GM19455 (cell line): ENCODE results near the gene TMEM232.
"Not testable (repeated sequence)": the region's sequence is repeated elsewhere in the genome, so short reads cannot be mapped to it uniquely, and the experiment has no call there.

Source experiments
- ATAC-seq: cut with Tn5 transposase; IDR thresholded peaks from one replicate; pipeline ENCODE4 v1.9.1; 2021; ENCODE audit not compliant: unreplicated experiment

TMEM232 gene

GRCh38 chr5:110716247-110717245 lies 9.9 kb downstream of the TMEM232 start:
- ATAC-seq, result no peak

- no peak for ATAC-seq
Observed at GRCh38 chr5:110707260-110707844, 19.1 kb downstream of the TMEM232 start.

GRCh38 chr5:110705349-110705748 lies 21.1 kb downstream of the TMEM232 start:
- ATAC-seq, result no peak

GRCh38 chr5:110703481-110703880 lies 23.0 kb downstream of the TMEM232 start:
- ATAC-seq, result no peak

DNA sequence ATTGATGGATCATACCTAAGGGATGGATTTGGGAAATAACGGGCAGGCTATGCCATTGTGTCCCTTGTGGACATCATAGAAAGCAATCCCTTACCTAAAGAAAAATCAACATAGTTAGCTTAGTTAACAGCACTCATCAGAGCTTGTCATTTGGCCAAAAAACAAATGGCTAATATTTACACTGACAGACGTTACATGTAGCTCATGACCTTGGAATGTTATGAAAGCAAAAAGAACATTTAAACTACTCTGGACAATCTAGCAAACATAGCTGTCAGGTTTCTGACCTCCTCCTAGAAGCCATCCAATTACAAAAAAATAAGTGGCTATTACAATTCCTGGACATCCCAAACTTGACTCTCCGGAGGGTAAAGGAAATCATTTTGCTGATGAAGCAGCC lies 23.8 kb downstream of the TMEM232 start:
- no peak for ATAC-seq

DNA sequence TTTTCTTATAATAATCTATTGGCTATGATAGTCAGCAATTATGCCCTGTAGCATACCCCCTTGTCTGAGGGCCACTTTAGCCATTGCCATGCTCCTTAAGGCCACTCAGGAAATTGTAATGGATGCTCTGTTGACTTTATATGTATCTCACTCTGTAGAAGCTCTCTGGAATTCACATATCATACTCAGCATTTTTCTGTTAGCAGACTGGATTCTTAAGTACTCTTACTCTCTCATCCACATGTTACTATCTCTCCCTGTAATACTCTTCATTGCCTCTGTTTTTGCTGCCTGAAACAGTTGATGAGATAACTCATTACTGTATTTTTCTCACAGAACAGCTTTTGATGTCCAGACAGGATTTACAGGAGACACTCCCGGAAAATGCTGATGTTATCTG lies 24.2 kb downstream of the TMEM232 start:
- no peak for ATAC-seq

- not testable (repeated sequence) for ATAC-seq
Observed at GRCh38 chr5:110692669-110693068, 33.8 kb downstream of the TMEM232 start.

DNA sequence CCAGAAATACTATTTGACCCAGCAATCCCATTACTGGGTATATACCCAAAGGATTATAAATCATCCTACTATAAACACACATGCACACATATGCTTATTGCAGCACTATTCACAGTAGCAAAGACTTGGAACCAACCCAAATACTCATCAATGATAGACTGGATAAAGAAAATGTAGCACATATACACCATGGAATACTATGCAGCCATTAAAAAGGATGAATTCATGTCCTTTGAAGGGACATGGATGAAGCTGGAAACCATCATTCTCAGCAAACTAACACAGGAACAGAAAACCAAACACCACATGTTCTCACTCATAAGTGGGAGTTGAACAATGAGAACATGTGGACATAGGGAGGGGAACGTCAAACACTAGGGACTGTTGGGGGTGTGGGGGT lies 35.9 kb downstream of the TMEM232 start:
- not testable (repeated sequence) for ATAC-seq

GRCh38 chr5:110687485-110687884 lies 39.0 kb downstream of the TMEM232 start:
- ATAC-seq, result peak; percentile 66

GRCh38 chr5:110686270-110686669 lies 40.2 kb downstream of the TMEM232 start:
- no peak for ATAC-seq

GRCh38 chr5:110681953-110682352 lies 44.5 kb downstream of the TMEM232 start:
- no peak for ATAC-seq

DNA sequence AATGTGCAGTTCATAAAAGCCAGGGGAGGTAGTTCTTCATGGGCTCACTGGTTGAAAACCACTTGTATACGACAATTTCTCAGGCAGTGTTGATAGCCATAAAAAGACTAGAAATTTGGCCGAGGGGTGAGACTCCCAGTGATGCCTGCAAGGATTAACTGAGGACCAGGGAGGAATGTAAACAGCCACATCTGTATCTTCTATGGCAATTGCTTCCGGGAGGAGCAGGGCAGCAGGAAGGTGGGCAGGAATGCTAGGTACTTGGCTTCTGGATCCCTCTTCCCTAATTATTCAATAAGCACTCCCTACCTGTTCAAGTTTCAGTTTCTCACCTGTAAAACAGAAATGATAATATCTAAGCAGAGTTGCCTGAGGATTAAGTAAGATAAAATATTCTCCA lies 45.4 kb downstream of the TMEM232 start:
- no peak for ATAC-seq

DNA sequence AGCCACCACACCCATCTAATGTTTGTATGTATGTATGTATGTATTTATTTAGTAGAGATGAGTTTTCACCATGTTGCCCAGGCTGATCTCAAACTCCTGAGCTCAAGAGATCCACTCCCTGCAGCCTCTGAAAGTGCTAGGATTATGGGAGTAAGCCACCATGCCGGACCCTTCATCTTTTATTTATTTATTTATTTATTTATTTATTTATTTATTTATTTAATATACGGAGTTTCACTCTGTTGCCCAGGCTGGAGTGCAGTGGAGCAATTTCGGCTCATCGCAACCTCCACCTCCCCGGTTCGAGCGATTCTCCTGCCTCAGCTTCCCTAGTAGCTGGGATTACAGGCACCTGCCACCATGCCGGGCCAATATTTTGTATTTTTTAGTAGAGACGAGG lies 49.9 kb downstream of the TMEM232 start:
- ATAC-seq, result not testable (repeated sequence)

GRCh38 chr5:110665184-110665726 lies 61.2 kb downstream of the TMEM232 start:
- ATAC-seq, result no peak

DNA sequence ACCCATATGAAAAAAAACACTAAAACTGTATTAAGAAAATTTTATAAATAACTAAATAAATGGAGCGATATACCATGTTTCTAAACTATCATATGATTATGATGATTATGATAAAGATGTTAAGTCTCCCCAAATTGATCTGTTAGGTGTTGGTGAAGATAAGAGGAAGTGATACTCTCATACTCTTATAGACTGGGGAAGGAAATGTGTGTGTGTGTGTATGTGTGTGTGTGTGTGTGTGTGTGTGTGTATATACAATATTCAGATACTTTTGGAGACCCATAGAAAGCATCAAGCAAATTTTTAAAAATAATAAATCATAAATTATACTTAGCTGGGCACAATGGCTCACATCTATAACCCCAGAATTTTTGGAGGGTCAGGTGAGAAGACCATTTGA lies 62.9 kb downstream of the TMEM232 start:
- peak; percentile 78 for ATAC-seq

- ATAC-seq, result no peak
Observed at GRCh38 chr5:110658006-110658405, 68.5 kb downstream of the TMEM232 start.

DNA sequence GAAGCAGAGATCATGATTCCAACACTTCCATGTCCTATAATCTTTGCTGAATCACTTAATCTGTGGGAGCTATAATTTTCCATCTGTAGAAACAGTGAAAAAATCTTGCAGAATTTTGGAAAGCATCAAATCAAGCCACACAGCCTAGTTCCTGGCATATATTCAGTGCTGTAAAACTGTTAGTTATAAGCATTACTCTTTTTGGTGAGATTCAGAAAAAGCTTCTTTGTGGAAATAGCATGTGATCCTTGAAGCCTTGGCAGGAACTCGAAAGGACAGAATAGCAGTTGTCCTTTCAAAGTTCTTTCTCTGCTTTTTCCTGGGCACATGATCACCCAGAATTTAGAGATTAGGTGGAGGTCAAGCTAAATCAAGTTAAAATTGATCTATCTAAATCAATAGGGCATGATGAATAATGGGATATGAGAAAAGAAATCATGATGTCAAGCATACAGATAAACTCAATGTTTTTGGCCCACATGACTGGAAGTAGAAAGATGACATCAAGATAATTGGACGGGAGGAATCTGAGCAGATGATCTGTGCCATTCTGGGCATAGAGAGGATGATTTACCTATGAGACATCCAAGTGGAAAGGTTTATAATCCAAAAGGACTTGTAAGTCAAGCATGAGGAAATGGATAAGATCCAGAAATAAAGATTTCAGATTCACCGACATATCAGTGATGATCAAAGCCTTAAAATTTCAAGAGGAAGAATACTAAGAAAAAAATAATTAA lies 73.1 kb downstream of the TMEM232 start:
- no peak for ATAC-seq

- ATAC-seq, result no peak
Observed at GRCh38 chr5:110651507-110651906, 75.0 kb downstream of the TMEM232 start.

- no peak for ATAC-seq
Observed at GRCh38 chr5:110644357-110644756, 82.1 kb downstream of the TMEM232 start.

DNA sequence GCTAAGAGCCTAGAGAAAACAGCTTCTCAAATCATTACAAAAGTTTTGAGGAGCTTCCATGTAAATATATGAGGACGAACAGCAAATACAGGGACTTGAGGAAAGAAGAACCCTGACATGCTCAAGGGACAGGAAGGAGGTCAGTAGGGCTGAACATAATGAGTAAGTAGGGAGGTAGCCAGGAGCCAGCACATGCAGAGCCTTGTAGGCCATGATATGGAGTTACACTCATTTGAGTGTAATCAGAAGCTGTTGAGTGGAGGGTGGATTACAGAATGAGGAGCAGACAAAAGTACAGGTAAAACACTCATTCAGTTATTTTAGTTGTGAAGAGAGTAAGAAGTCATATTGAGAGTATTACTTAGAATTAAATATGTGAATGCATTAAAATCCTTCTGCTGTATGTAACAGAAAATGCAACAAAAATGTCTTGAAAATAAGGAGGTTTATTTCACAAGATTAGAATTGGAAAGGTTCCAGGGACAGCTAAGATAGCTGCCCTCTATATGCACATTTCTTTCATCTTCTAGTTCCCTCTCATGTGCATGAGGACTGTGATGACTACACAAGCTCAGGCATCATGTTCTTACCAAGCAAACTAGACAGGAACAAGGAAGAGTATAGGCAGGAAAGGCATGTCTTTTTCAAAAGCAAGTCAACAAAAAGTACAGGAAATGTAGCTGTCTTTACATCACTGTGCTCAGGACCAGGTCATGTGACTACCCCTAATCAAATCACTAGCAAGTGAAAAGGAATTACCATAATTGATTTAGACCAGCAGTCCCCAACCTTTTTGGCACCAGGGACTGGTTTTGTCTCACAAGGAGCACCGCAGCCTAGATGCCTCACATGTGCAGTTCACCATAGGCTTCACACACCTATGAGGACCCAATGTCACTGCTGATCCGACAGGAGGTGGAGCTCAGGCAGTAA lies 87.2 kb downstream of the TMEM232 start:
- no peak for ATAC-seq
